T-helper 2 cell (primary cell): ENCODE measurements around the gene NUP62.

Experiments used
- DNase-seq, 5 experiments: peaks; one replicate each; pipeline versions ENCODE4 v3.0.0 to v3.0.0-alpha.2; 2012 to 2022

Gene NUP62

GRCh38 chr19:49880162-49880869, 49.0 kb downstream of the NUP62 start:
- DNase-seq: no peak

GRCh38 chr19:49879243-49879963, 49.9 kb downstream of the NUP62 start:
- peak in 1 of 5 experiments; percentile 66 for DNase-seq

GRCh38 chr19:49878744-49879070, 50.6 kb downstream of the NUP62 start:
- DNase-seq: no peak

- DNase-seq: peak; percentile 97 to 99 (median 98)
These were observed 51.2 kb downstream of the NUP62 start for GRCh38 chr19:49877879-49878743.

- peak; percentile 94 to 100 (median 99) for DNase-seq
These were observed 52.1 kb downstream of the NUP62 start, which contains the start of the genes AKT1S1 and TBC1D17 for GRCh38 chr19:49877020-49877878. Gene AKT1S1 (minus strand): TSS chr19:49877355. CDS start chr19:49873295, 4,060 bp downstream. Gene TBC1D17 (plus strand): TSS chr19:49877702. CDS start chr19:49877724, 22 bp downstream.

GRCh38 chr19:49876422-49877019, 52.8 kb downstream of the NUP62 start:
- peak; percentile 93 to 99 (median 97) for DNase-seq

- DNase-seq: peak in 4 of 5 experiments; percentile 20 to 65 (median 32)
These were observed 53.4 kb downstream of the NUP62 start for GRCh38 chr19:49875857-49876421.

- DNase-seq: no peak
These were observed 54.1 kb downstream of the NUP62 start for GRCh38 chr19:49875177-49875576.

GRCh38 chr19:49874503-49875157, 54.7 kb downstream of the NUP62 start:
- DNase-seq: no peak

- DNase-seq: no peak
These were observed 55.5 kb downstream of the NUP62 start for GRCh38 chr19:49873834-49874233.

- DNase-seq: no peak
These were observed 56.2 kb downstream of the NUP62 start for GRCh38 chr19:49873129-49873521.

GRCh38 chr19:49872245-49873128, 56.8 kb downstream of the NUP62 start:
- no peak for DNase-seq

GRCh38 chr19:49871349-49871985, 57.8 kb downstream of the NUP62 start:
- no peak for DNase-seq

GRCh38 chr19:49870309-49870901, 58.9 kb downstream of the NUP62 start:
- no peak for DNase-seq

GRCh38 chr19:49869484-49870308, 59.6 kb downstream of the NUP62 start:
- peak; percentile 78 to 99 (median 87) for DNase-seq

- DNase-seq: no peak
These were observed 60.3 kb downstream of the NUP62 start for GRCh38 chr19:49869009-49869483.

GRCh38 chr19:49866933-49867782, 62.1 kb downstream of the NUP62 start, which contains the start of gene PNKP:
Gene PNKP (minus strand): TSS chr19:49867576. CDS start chr19:49867204, 372 bp downstream.
- DNase-seq: peak; percentile 62 to 95 (median 83)
